ENCODE results near the gene ACO2. TPM values are rescaled to one million over a fixed set of nuclear protein-coding genes. Genes with fewer than 3 reads are reported as not detected.
A peak's percentile ranks its signal among the peaks of the same experiment; 100 is the strongest.

The ACO2 gene
- total RNA-seq, 2 experiments from 2014 or later, result 96.5 to 97.7 TPM

- peaks cover 23% of the 10 kb centered on the region for H3K36me3 Mint-ChIP-seq (ENCODE audit: low read depth)
- peaks cover 20% of the 10 kb centered on the region for H3K4me1 Mint-ChIP-seq (ENCODE audit: low read depth)
- H3K9me3 Mint-ChIP-seq, result no peaks in the 10 kb centered on the region
- POLR2A ChIA-PET, result interaction anchor here (0.6 to 14.3 kb wide), 17 partner anchors 10 to 174 kb away, joined by 3 to 238 read pairs (median 6); partner anchors contain the start of genes ACO2, DESI1, PHF5A and PMM1
- no peak for TF ChIP-seq CTCF (IDR thresholded peaks at IDR 0.05)
- H3K27ac Mint-ChIP-seq, result peak overlapping the region; percentile 91
- H3K4me3 Mint-ChIP-seq, result peak overlapping the region; percentile 90
- ATAC-seq, result no peak
- CTCF ChIA-PET, result interaction anchor here (0.8 to 2.6 kb wide), 6 partner anchors 10 to 55 kb away, joined by 3 to 17 read pairs (median 3); no protein-coding TSS in a partner anchor
- peak; percentile 54 for DNase-seq
- intact Hi-C loops (cut with micrococcal nuclease), result no loop called here
- no peaks in the 10 kb centered on the region for H3K27me3 Mint-ChIP-seq
These were observed 23.5 kb upstream of the ACO2 start for GRCh38 chr22:41445129-41446056.

GRCh38 chr22:41446057-41446501 is 22.8 kb upstream of the ACO2 start:
- ATAC-seq, result no peak
- no peak for DNase-seq
- intact Hi-C loops (cut with micrococcal nuclease), result no loop called here
- Mint-ChIP-seq H3K9me3 (no peaks in the 10 kb centered on the region), H3K27ac (peak overlapping the region; percentile 99), H3K36me3 (ENCODE audit: low read depth) (peaks cover 23% of the 10 kb centered on the region), H3K4me3 (peak overlapping the region; percentile 90), H3K4me1 (ENCODE audit: low read depth) (peaks cover 20% of the 10 kb centered on the region), H3K27me3 (no peaks in the 10 kb centered on the region)
- POLR2A ChIA-PET, result interaction anchor here (0.6 to 14.3 kb wide), 26 partner anchors 11 to 353 kb away, joined by 3 to 238 read pairs (median 4); partner anchors contain the start of genes ACO2, DESI1, PHF5A and PMM1
- TF ChIP-seq CTCF (IDR thresholded peaks at IDR 0.05), result no peak
- CTCF ChIA-PET, result interaction anchor here (0.8 to 2.6 kb wide), 5 partner anchors 9 to 55 kb away, joined by 3 to 17 read pairs (median 3); no protein-coding TSS in a partner anchor

- intact Hi-C loops (cut with micrococcal nuclease), result loop anchor here (1.0 kb wide), 1 partner anchor 21 kb away; the partner anchor contains the start of gene PHF5A
- Mint-ChIP-seq H3K4me1 (ENCODE audit: low read depth) (peaks cover 20% of the 10 kb centered on the region), H3K27me3 (no peaks in the 10 kb centered on the region), H3K36me3 (ENCODE audit: low read depth) (peaks cover 20% of the 10 kb centered on the region), H3K27ac (peak within 1 kb of the TSS; percentile 99), H3K9me3 (no peaks in the 10 kb centered on the region), H3K4me3 (peak within 1 kb of the TSS; percentile 90)
- ATAC-seq (peak; percentile 65), DNase-seq (peak; percentile 94)
- POLR2A ChIA-PET, result interaction anchor here (0.6 to 14.3 kb wide), 27 partner anchors 11 to 353 kb away, joined by 3 to 238 read pairs (median 4); partner anchors contain the start of genes ACO2, DESI1, PHF5A and PMM1
- CTCF ChIA-PET, result interaction anchor here (0.8 to 2.6 kb wide), 6 partner anchors 8 to 71 kb away, joined by 3 to 17 read pairs (median 3); no protein-coding TSS in a partner anchor
- no peak for TF ChIP-seq CTCF (IDR thresholded peaks at IDR 0.05)
These were observed 22.1 kb upstream of the ACO2 start, which contains the start of gene TOB2 for GRCh38 chr22:41446639-41447434. TSS of gene TOB2 (minus strand) at chr22:41446801. CDS start at chr22:41437345, 9,456 bp downstream.

GRCh38 chr22:41447435-41448188 is 21.3 kb upstream of the ACO2 start:
- Mint-ChIP-seq H3K27ac (peak overlapping the region; percentile 99), H3K4me3 (peak overlapping the region; percentile 90), H3K9me3 (no peaks in the 10 kb centered on the region), H3K4me1 (ENCODE audit: low read depth) (peaks cover 17% of the 10 kb centered on the region), H3K36me3 (ENCODE audit: low read depth) (peaks cover 18% of the 10 kb centered on the region), H3K27me3 (no peaks in the 10 kb centered on the region)
- ChIA-PET CTCF (interaction anchor here (1.1 to 2.6 kb wide), 3 partner anchors 44 to 70 kb away, joined by 3 to 17 read pairs (median 7); no protein-coding TSS in a partner anchor), POLR2A (interaction anchor here (0.6 to 14.3 kb wide), 21 partner anchors 11 to 1029 kb away, joined by 3 to 238 read pairs (median 6); partner anchors contain the start of genes ACO2, DESI1, PHF5A and PMM1)
- intact Hi-C loops (cut with micrococcal nuclease), result loop anchor here (1.0 kb wide), 1 partner anchor 21 kb away; the partner anchor contains the start of gene PHF5A
- DNase-seq (peak; percentile 65), ATAC-seq (no peak)
- no peak for TF ChIP-seq CTCF (IDR thresholded peaks at IDR 0.05)
